SK-N-MC (cell line): ENCODE results near the gene RHOG.
A peak's percentile ranks its signal among the peaks of the same experiment; 100 is the strongest.

Source experiments
- DNase-seq: peaks from one replicate; pipeline ENCODE4 v3.0.0-alpha.2; 2011; ENCODE audit warnings: low read depth, low spot score
- H3K27ac ChIP-seq: fragments of 200-600 bp; sonication (generic); 2 replicates; pipeline ENCODE4 v1.5.1; 2016; ENCODE audit warnings: mixed run types
- H3K36me3 ChIP-seq: fragments of 200-600 bp; sonication (generic); 2 replicates; pipeline ENCODE4 v1.6.1; 2017; ENCODE audit warnings: antibody characterized with exemption, low read length, mixed read lengths; ENCODE audit not compliant: insufficient read depth
- H3K4me3 ChIP-seq: fragments of 200-600 bp; sonication (generic); 2 replicates; pipeline ENCODE4 v1.5.1; 2016
- H3K9ac ChIP-seq: fragments of 200-600 bp; sonication (generic); 2 replicates; pipeline ENCODE4 v1.8.0; 2017; ENCODE audit warnings: mixed run types, mixed read lengths; ENCODE audit not compliant: insufficient read length
- H3K9me3 ChIP-seq: fragments of 200-600 bp; sonication (generic); 2 replicates; pipeline ENCODE4 v1.6.1; 2017; ENCODE audit warnings: low read depth, mild to moderate bottlenecking, antibody characterized with exemption, low read length, moderate library complexity, mixed read lengths
- EZH2 ChIP-seq: fragments of 200-600 bp; sonication (generic); IDR thresholded peaks from one replicate; pipeline ENCODE4 v1.6.1; 2017; ENCODE audit warnings: antibody characterized with exemption
- FOXP2 ChIP-seq: optimal IDR thresholded peaks from 2 replicates; pipeline ENCODE3; 2011; ENCODE audit warnings: mild to moderate bottlenecking, moderate library complexity; ENCODE audit not compliant: insufficient read depth; ENCODE audit errors: extremely low read length, control extremely low read depth
- POLR2AphosphoS5 ChIP-seq: IDR thresholded peaks from 2 replicates; pipeline ENCODE4 v1.6.1; 2012; ENCODE audit warnings: mild to moderate bottlenecking, low read depth, low read length, borderline replicate concordance

RHOG gene

GRCh38 chr11:3808861-3809623, 31.7 kb downstream of the RHOG start:
- no peak for DNase-seq
- Histone ChIP-seq H3K36me3 (no peaks in the 10 kb centered on the region), H3K9ac (peak overlapping the region; percentile 80), H3K27ac (no peak overlapping the region), H3K9me3 (no peaks in the 10 kb centered on the region), H3K4me3 (peak overlapping the region; percentile 94)
- no peak for TF ChIP-seq FOXP2
- no peak for TF ChIP-seq EZH2

GRCh38 chr11:3807909-3808860, 32.6 kb downstream of the RHOG start, which contains the start of gene PGAP2:
TSS of gene PGAP2 (plus strand) at chr11:3808560. CDS start at chr11:3811260, 2,700 bp downstream.
- no peaks in the 10 kb centered on the region for H3K36me3 ChIP-seq
- no peaks in the 10 kb centered on the region for H3K9me3 ChIP-seq
- peak within 1 kb of the TSS; percentile 80 for H3K9ac ChIP-seq
- DNase-seq = no peak
- peak within 1 kb of the TSS; percentile 94 for H3K4me3 ChIP-seq
- TF ChIP-seq EZH2 = no peak
- peak; percentile 39; the same call in 1 of the 2 replicates for TF ChIP-seq POLR2AphosphoS5
- TF ChIP-seq FOXP2 = no peak
- no peak within 1 kb of the TSS for H3K27ac ChIP-seq

- no peak for TF ChIP-seq POLR2AphosphoS5
- no peak for TF ChIP-seq FOXP2
- no peak for TF ChIP-seq EZH2
- no peak overlapping the region for H3K9ac ChIP-seq
- H3K27ac ChIP-seq = no peak overlapping the region
- H3K9me3 ChIP-seq = no peaks in the 10 kb centered on the region
- no peaks in the 10 kb centered on the region for H3K36me3 ChIP-seq
- DNase-seq = no peak
- H3K4me3 ChIP-seq = no peak overlapping the region
Measured at GRCh38 chr11:3803726-3804495, 36.8 kb downstream of the RHOG start.

GRCh38 chr11:3802011-3802790, 38.6 kb downstream of the RHOG start:
- Histone ChIP-seq H3K9ac (no peak overlapping the region), H3K9me3 (no peaks in the 10 kb centered on the region), H3K36me3 (no peaks in the 10 kb centered on the region), H3K27ac (peak overlapping the region; percentile 36; the same call in 1 of the 2 replicates), H3K4me3 (no peak overlapping the region)
- TF ChIP-seq POLR2AphosphoS5 (no peak), FOXP2 (no peak), EZH2 (no peak)
- DNase-seq = no peak

GRCh38 chr11:3799873-3800272, 40.9 kb downstream of the RHOG start:
- H3K9ac ChIP-seq = no peak overlapping the region
- H3K9me3 ChIP-seq = no peaks in the 10 kb centered on the region
- no peak overlapping the region for H3K4me3 ChIP-seq
- TF ChIP-seq FOXP2 = no peak
- no peak for TF ChIP-seq EZH2
- no peak for TF ChIP-seq POLR2AphosphoS5
- peaks cover 10% of the 10 kb centered on the region for H3K36me3 ChIP-seq
- no peak overlapping the region for H3K27ac ChIP-seq
- no peak for DNase-seq

- Histone ChIP-seq H3K36me3 (peaks cover 17% of the 10 kb centered on the region), H3K4me3 (no peak overlapping the region), H3K27ac (no peak overlapping the region), H3K9me3 (no peaks in the 10 kb centered on the region), H3K9ac (no peak overlapping the region)
- TF ChIP-seq POLR2AphosphoS5 (no peak), FOXP2 (no peak), EZH2 (no peak)
- DNase-seq = no peak
Measured at GRCh38 chr11:3799143-3799542, 41.6 kb downstream of the RHOG start.

- peak within 1 kb of the TSS; percentile 95 for H3K4me3 ChIP-seq
- H3K27ac ChIP-seq = peak within 1 kb of the TSS; percentile 90
- peak within 1 kb of the TSS; percentile 99 for H3K9ac ChIP-seq
- no peaks in the 10 kb centered on the region for H3K9me3 ChIP-seq
- H3K36me3 ChIP-seq = peaks cover 34% of the 10 kb centered on the region
- TF ChIP-seq FOXP2 = no peak
- TF ChIP-seq POLR2AphosphoS5 = peak; percentile 86
- peak; percentile 94 for DNase-seq
Measured at GRCh38 chr11:3797329-3798090, 43.2 kb downstream of the RHOG start, which contains the start of gene NUP98. TSS of gene NUP98 (minus strand) at chr11:3797554. CDS start at chr11:3782117, 15,437 bp downstream.
